NOMO-1 treated with dmso at 0.1 percent for 144 hours (cell line): ENCODE measurements around the gene SNAPC1.

Experiments
- DNase-seq: peaks from one replicate; lab custom pipeline; 2025; ENCODE audit not compliant: unreplicated experiment; lab: John Stamatoyannopoulos, UW

SNAPC1 gene

GRCh38 chr14:61811882-61812346 lies 49.7 kb downstream of the SNAPC1 start:
- no peak for DNase-seq

- no peak for DNase-seq
Observed at GRCh38 chr14:61812347-61813095, 50.3 kb downstream of the SNAPC1 start, which contains the start of gene SYT16. SYT16 (plus strand) TSS chr14:61812703.

- DNase-seq = no peak
Observed at GRCh38 chr14:61813096-61813606, 50.9 kb downstream of the SNAPC1 start.

GRCh38 chr14:61822458-61822857 lies 60.2 kb downstream of the SNAPC1 start:
- DNase-seq = no peak

- no peak for DNase-seq
Observed at GRCh38 chr14:61832783-61833182, 70.6 kb downstream of the SNAPC1 start.

- DNase-seq = no peak
Observed at GRCh38 chr14:61836184-61836583, 74.0 kb downstream of the SNAPC1 start.

- no peak for DNase-seq
Observed at GRCh38 chr14:61836807-61837206, 74.6 kb downstream of the SNAPC1 start.

- peak; percentile 40 for DNase-seq
Observed at GRCh38 chr14:61837336-61838229, 75.4 kb downstream of the SNAPC1 start.

GRCh38 chr14:61838661-61839245 lies 76.5 kb downstream of the SNAPC1 start:
- DNase-seq = no peak

GRCh38 chr14:61839507-61839906 lies 77.3 kb downstream of the SNAPC1 start:
- DNase-seq = no peak

GRCh38 chr14:61841145-61841544 lies 78.9 kb downstream of the SNAPC1 start:
- DNase-seq = no peak
